IMR-90 (cell line): Measurements from ENCODE around the gene PSMB2. TPM values are rescaled to one million over a fixed set of nuclear protein-coding genes. Genes with fewer than 3 reads are reported as not detected.

ENCODE experiments used
- ATAC-seq: fragments of 200-7000 bp; cut with Tn5 transposase; 2 replicates; pipeline ENCODE4 v1.9.1; 2020; ENCODE audit warnings: low read depth, mild to moderate bottlenecking, moderate library complexity
- BruUV-seq: library from RNA; stranded (reverse); fragments of 400-500 nt; replicated peaks from 2 replicates; lab custom pipeline; 2021; lab: Mats Ljungman, UMichigan
- CTCF ChIA-PET: fragments of 300-600 bp; formaldehyde crosslinking; extraction: SDS; loops from one replicate; lab custom pipeline; 2021; ENCODE audit warnings: antibody characterized with exemption; lab: Yijun Ruan, JAX
- POLR2A ChIA-PET: fragments of 300-600 bp; sonication (Branson Sonifier 250); formaldehyde crosslinking; loops from one replicate; lab custom pipeline; 2022; ENCODE audit warnings: antibody characterized with exemption; ENCODE audit not compliant: unreplicated experiment; lab: Charles Lee
- DNase-seq: peaks from one replicate; pipeline ENCODE4 v3.0.0; 2013
- H2AFZ ChIP-seq: replicated peaks from 2 replicates; pipeline ENCODE3; 2013; ENCODE audit warnings: low read length, mild to moderate bottlenecking; ENCODE audit not compliant: poor library complexity
- H2AK5ac ChIP-seq: 2 replicates; pipeline ENCODE4 v1.6.1; 2013; ENCODE audit warnings: low read depth, low read length, inconsistent platforms
- H2AK9ac ChIP-seq: replicated peaks from 2 replicates; pipeline ENCODE3; 2013; ENCODE audit warnings: mild to moderate bottlenecking, low read depth, low read length, moderate library complexity; ENCODE audit not compliant: poor library complexity
- H2BK120ac ChIP-seq: 2 replicates; pipeline ENCODE4 v1.6.1; 2013; ENCODE audit warnings: low read depth, low read length, inconsistent platforms
- H2BK15ac ChIP-seq: 3 replicates; pipeline ENCODE4 v1.6.1; 2013; ENCODE audit warnings: low read depth, low read length, inconsistent platforms
- H2BK20ac ChIP-seq: 2 replicates; pipeline ENCODE4 v1.6.1; 2013; ENCODE audit warnings: low read depth, mild to moderate bottlenecking, inconsistent platforms, low read length, moderate library complexity
- H2BK5ac ChIP-seq: 2 replicates; pipeline ENCODE4 v1.6.1; 2013; ENCODE audit warnings: mild to moderate bottlenecking, low read depth, low read length, inconsistent platforms; ENCODE audit not compliant: poor library complexity, severe bottlenecking
- H3K14ac ChIP-seq: replicated peaks from 2 replicates; pipeline ENCODE4 v1.6.1; 2013; ENCODE audit warnings: low read depth, low read length, inconsistent platforms
- H3K18ac ChIP-seq: 2 replicates; pipeline ENCODE4 v1.6.1; 2013; ENCODE audit warnings: low read depth, low read length, control low read depth
- H3K23ac ChIP-seq: 2 replicates; pipeline ENCODE4 v1.6.1; 2013; ENCODE audit warnings: low read depth, low read length, inconsistent platforms
- H3K27ac ChIP-seq: 2 replicates; pipeline ENCODE4 v1.5.1; 2013; ENCODE audit warnings: mild to moderate bottlenecking, control low read depth, low read length; ENCODE audit not compliant: insufficient read depth
- H3K27me3 ChIP-seq: 2 replicates; pipeline ENCODE4 v1.6.1; 2013; ENCODE audit warnings: low read length; ENCODE audit not compliant: control insufficient read depth, insufficient read depth
- H3K36me3 ChIP-seq: 2 replicates; pipeline ENCODE4 v1.6.1; 2013; ENCODE audit warnings: low read length, mixed read lengths; ENCODE audit not compliant: control insufficient read depth, insufficient read depth
- H3K4ac ChIP-seq: 2 replicates; pipeline ENCODE4 v1.6.1; 2013; ENCODE audit warnings: low read depth, low read length, inconsistent platforms
- H3K4me1 ChIP-seq: 2 replicates; pipeline ENCODE4 v1.6.1; 2013; ENCODE audit warnings: low read length, mixed read lengths; ENCODE audit not compliant: control insufficient read depth, insufficient read depth
- H3K4me2 ChIP-seq: 2 replicates; pipeline ENCODE4 v1.6.1; 2013; ENCODE audit warnings: low read depth, mild to moderate bottlenecking, control low read depth, low read length, moderate library complexity
- H3K4me3 ChIP-seq: 2 replicates; pipeline ENCODE4 v1.5.1; 2013; ENCODE audit warnings: low read depth, mild to moderate bottlenecking, control low read depth, low read length, moderate library complexity; ENCODE audit not compliant: insufficient read depth
- H3K56ac ChIP-seq: 2 replicates; pipeline ENCODE4 v1.6.1; 2013; ENCODE audit warnings: low read length, inconsistent platforms; ENCODE audit not compliant: insufficient read depth; ENCODE audit errors: extremely low read depth
- H3K79me1 ChIP-seq, 2 experiments: 2 replicates each; pipeline ENCODE4 v1.6.1; 2013; ENCODE audit warnings: low read length in 2 of 2, inconsistent platforms in 1 of 2, low read depth in 1 of 2
- H3K9ac ChIP-seq: 2 replicates; pipeline ENCODE4 v1.6.1; 2013; ENCODE audit warnings: low read depth, low read length, control low read depth
- H3K9me1 ChIP-seq: 2 replicates; pipeline ENCODE4 v1.6.1; 2013; ENCODE audit warnings: low read length, inconsistent platforms; ENCODE audit not compliant: insufficient read depth
- H3K9me3 ChIP-seq: 2 replicates; pipeline ENCODE4 v1.6.1; 2013; ENCODE audit warnings: low read length; ENCODE audit not compliant: control insufficient read depth, insufficient read depth
- H4K20me1 ChIP-seq: 2 replicates; pipeline ENCODE4 v1.6.1; 2013; ENCODE audit warnings: low read length, inconsistent platforms; ENCODE audit not compliant: insufficient read depth
- H4K5ac ChIP-seq: 2 replicates; pipeline ENCODE4 v1.6.1; 2013; ENCODE audit warnings: mild to moderate bottlenecking, low read depth, low read length, control low read depth
- H4K8ac ChIP-seq, 2 experiments: 2 replicates each; pipeline ENCODE4 v1.6.1; 2013; ENCODE audit warnings: low read depth in 2 of 2, low read length in 2 of 2, control low read depth in 1 of 2, inconsistent platforms in 1 of 2
- H4K91ac ChIP-seq: 2 replicates; pipeline ENCODE4 v1.6.1; 2013; ENCODE audit warnings: low read depth, low read length, inconsistent platforms; ENCODE audit not compliant: insufficient read depth
- BHLHE40 ChIP-seq: fragments of 150-350 bp; IDR thresholded peaks from 2 replicates; pipeline ENCODE4 v1.6.1; 2016; ENCODE audit warnings: mild to moderate bottlenecking, low read depth, low read length
- CEBPB ChIP-seq: IDR thresholded peaks from 2 replicates; pipeline ENCODE4 v1.6.1; 2012; ENCODE audit warnings: low read depth, low read length, improper control_type of control experiment
- CHD1 ChIP-seq: IDR thresholded peaks from 2 replicates; pipeline ENCODE4 v1.6.1; 2012; ENCODE audit warnings: low read depth, low read length, improper control_type of control experiment
- CTCF ChIP-seq: conservative IDR thresholded peaks from 2 replicates; pipeline ENCODE4 v1.5.1; 2012; ENCODE audit warnings: mild to moderate bottlenecking, low read depth, low read length, improper control_type of control experiment
- ELK1 ChIP-seq: fragments of 150-350 bp; IDR thresholded peaks from 2 replicates; pipeline ENCODE4 v1.6.1; 2016; ENCODE audit warnings: low read depth, mild to moderate bottlenecking, low read length, moderate library complexity, borderline replicate concordance
- MAFK ChIP-seq: IDR thresholded peaks from 2 replicates; pipeline ENCODE4 v1.6.1; 2012; ENCODE audit warnings: low read depth, low read length, improper control_type of control experiment
- MAZ ChIP-seq: IDR thresholded peaks from 2 replicates; pipeline ENCODE4 v1.6.1; 2012; ENCODE audit warnings: low read depth, mild to moderate bottlenecking, low read length, improper control_type of control experiment, moderate library complexity, borderline replicate concordance
- MXI1 ChIP-seq: IDR thresholded peaks from 2 replicates; pipeline ENCODE4 v1.6.1; 2012; ENCODE audit warnings: low read depth, mild to moderate bottlenecking, low read length, moderate library complexity, borderline replicate concordance
- NFE2L2 ChIP-seq: fragments of 150-350 bp; IDR thresholded peaks from 2 replicates; pipeline ENCODE4 v1.6.1; 2016; ENCODE audit warnings: low read depth, mild to moderate bottlenecking, low read length
- POLR2A ChIP-seq: IDR thresholded peaks from 2 replicates; pipeline ENCODE4 v1.6.1; 2012; ENCODE audit warnings: mild to moderate bottlenecking, low read depth, low read length
- RAD21 ChIP-seq: IDR thresholded peaks from 2 replicates; pipeline ENCODE4 v1.6.1; 2012; ENCODE audit warnings: low read length, improper control_type of control experiment
- RCOR1 ChIP-seq: IDR thresholded peaks from 2 replicates; pipeline ENCODE4 v1.6.1; 2012; ENCODE audit warnings: mild to moderate bottlenecking, low read length, improper control_type of control experiment; ENCODE audit not compliant: insufficient replicate concordance
- RFX5 ChIP-seq: IDR thresholded peaks from 2 replicates; pipeline ENCODE4 v1.8.0; 2012; ENCODE audit warnings: low read depth, mild to moderate bottlenecking, low read length, moderate library complexity
- SMC3 ChIP-seq: fragments of 150-350 bp; IDR thresholded peaks from 2 replicates; pipeline ENCODE4 v1.6.1; 2016; ENCODE audit warnings: low read depth, mild to moderate bottlenecking, antibody characterized with exemption, low read length, moderate library complexity
- USF2 ChIP-seq: fragments of 150-350 bp; IDR thresholded peaks from 2 replicates; pipeline ENCODE4 v1.6.1; 2017; ENCODE audit warnings: mild to moderate bottlenecking, antibody characterized with exemption, low read length, low read depth
- WGBS, 2 experiments: methylation state at CpG; one replicate each; pipeline versions ENCODE4 v1.1.5 to v1.1.7; 2013; ENCODE audit warnings: missing lambda C conversion rate in 2 of 2; ENCODE audit not compliant: insufficient read length in 1 of 2; ENCODE audit errors: extremely low coverage in 2 of 2; 5-methylcytosine and 5-hydroxymethylcytosine counted together
- dilution Hi-C: fragments of 300-500 bp; cut with HindIII; formaldehyde crosslinking; loops from one replicate; pipeline ENCODE4 v1.14.3; 2018; ENCODE audit warnings: low sequenced_read_pairs; ENCODE audit not compliant: unreplicated experiment
- in situ Hi-C: fragments of 300-500 bp; cut with MboI; formaldehyde crosslinking; loops from 3 replicates; pipeline ENCODE4 v1.14.3; 2019; ENCODE audit warnings: low sequenced_read_pairs, inconsistent platforms, mixed read lengths
- intact Hi-C: fragments of 100-400 bp; cut with micrococcal nuclease; formaldehyde crosslinking; loops from 2 replicates; pipeline ENCODE4 v1.10.0; 2022
- polyA plus RNA-seq, 3 experiments: library from polyadenylated mRNA; depleted of rRNA; stranded (reverse); fragments of >200 nt; gene quantifications; 2 replicates each; pipeline ENCODE4 v1.2.3, GENCODE V29; 2012; ENCODE audit warnings: low replicate concordance in 1 of 3
- total RNA-seq: library from RNA; depleted of rRNA; stranded (reverse); fragments of >200 nt; gene quantifications from 2 replicates; pipeline ENCODE4 v1.2.3, GENCODE V29; 2012

Gene PSMB2
- total and polyA plus RNA-seq, 2 of the 4 experiments (the other 2 are of a cell fraction): 23.8 to 86.2 TPM

GRCh38 chr1:35668506-35668905 lies 27.2 kb upstream of the PSMB2 start:
- Histone ChIP-seq H3K9me1 (no peaks in the 10 kb centered on the region), H4K91ac (no peak overlapping the region), H4K20me1 (no peaks in the 10 kb centered on the region), H4K5ac (no peak overlapping the region), H3K4ac (no peak overlapping the region), H3K4me3 (no peak overlapping the region), H3K9me3 (no peaks in the 10 kb centered on the region), H2AFZ (no peak overlapping the region), H4K8ac (no peak overlapping the region), H2BK20ac (no peak overlapping the region), H3K36me3 (no peaks in the 10 kb centered on the region), H2BK15ac (no peak overlapping the region), H3K27ac (no peak overlapping the region), H3K9ac (no peak overlapping the region), H3K14ac (no peak overlapping the region), H2BK120ac (no peak overlapping the region), H3K56ac (no peak overlapping the region), H3K79me1 (no peaks in the 10 kb centered on the region), H3K4me1 (no peaks in the 10 kb centered on the region), H2AK9ac (no peak overlapping the region), H3K27me3 (peaks cover 16% of the 10 kb centered on the region), H3K23ac (no peak overlapping the region), H2BK5ac (no peak overlapping the region), H3K18ac (no peak overlapping the region), H3K4me2 (no peak overlapping the region), H2AK5ac (no peak overlapping the region)
- ATAC-seq: no peak
- in situ Hi-C loops: no loop called here
- intact Hi-C loops: no loop called here
- 40% methylated on average over 1 of the region's 5 CpGs; no CpG with 5 or more reads in 1 of the 2 experiments for WGBS, 2 experiments
- TF ChIP-seq USF2: no peak
- no peak for TF ChIP-seq RAD21
- TF ChIP-seq CTCF: no peak
- no peak for TF ChIP-seq ELK1
- no peak for TF ChIP-seq CHD1
- no peak for TF ChIP-seq NFE2L2
- TF ChIP-seq CEBPB: no peak
- no peak for TF ChIP-seq MAZ
- TF ChIP-seq BHLHE40: no peak
- no peak for TF ChIP-seq SMC3
- no peak for TF ChIP-seq MXI1
- no peak for TF ChIP-seq RFX5
- no peak for TF ChIP-seq POLR2A
- TF ChIP-seq MAFK: no peak
- TF ChIP-seq RCOR1: no peak
- DNase-seq: no peak
- CTCF ChIA-PET: no interaction called here
- BruUV-seq: no TSS peak
- dilution Hi-C loops: no loop called here
- POLR2A ChIA-PET: no interaction called here
